Neural cell (in vitro differentiated cells): ENCODE results near the gene HPS4.

Experiments used
- EZH2 ChIP-seq: fragments of 200-600, 300-800 bp; shearing (Covaris generic), sonication (generic); IDR thresholded peaks from 2 replicates; pipeline ENCODE4 v1.6.1; 2014; ENCODE audit warnings: antibody characterized with exemption, low read length, borderline replicate concordance, mild to moderate bottlenecking; ENCODE audit not compliant: insufficient read depth, poor library complexity, severe bottlenecking
- MXI1 ChIP-seq: fragments of 450-650 bp; conservative IDR thresholded peaks from 2 replicates; pipeline ENCODE4 v1.6.1; 2014; ENCODE audit warnings: antibody characterized with exemption, mild to moderate bottlenecking; ENCODE audit not compliant: poor library complexity, severe bottlenecking
- TF ChIP-seq, protein P1 (sequence below): fragments of 450-650 bp; IDR thresholded peaks from 2 replicates; pipeline ENCODE4 v1.5.1; 2014; ENCODE audit warnings: antibody characterized with exemption, mild to moderate bottlenecking, moderate library complexity; ENCODE audit not compliant: poor library complexity, severe bottlenecking

GRCh38 chr22:26479043-26479791 is 4.4 kb downstream of the HPS4 start:
- TF ChIP-seq, protein P1, sequence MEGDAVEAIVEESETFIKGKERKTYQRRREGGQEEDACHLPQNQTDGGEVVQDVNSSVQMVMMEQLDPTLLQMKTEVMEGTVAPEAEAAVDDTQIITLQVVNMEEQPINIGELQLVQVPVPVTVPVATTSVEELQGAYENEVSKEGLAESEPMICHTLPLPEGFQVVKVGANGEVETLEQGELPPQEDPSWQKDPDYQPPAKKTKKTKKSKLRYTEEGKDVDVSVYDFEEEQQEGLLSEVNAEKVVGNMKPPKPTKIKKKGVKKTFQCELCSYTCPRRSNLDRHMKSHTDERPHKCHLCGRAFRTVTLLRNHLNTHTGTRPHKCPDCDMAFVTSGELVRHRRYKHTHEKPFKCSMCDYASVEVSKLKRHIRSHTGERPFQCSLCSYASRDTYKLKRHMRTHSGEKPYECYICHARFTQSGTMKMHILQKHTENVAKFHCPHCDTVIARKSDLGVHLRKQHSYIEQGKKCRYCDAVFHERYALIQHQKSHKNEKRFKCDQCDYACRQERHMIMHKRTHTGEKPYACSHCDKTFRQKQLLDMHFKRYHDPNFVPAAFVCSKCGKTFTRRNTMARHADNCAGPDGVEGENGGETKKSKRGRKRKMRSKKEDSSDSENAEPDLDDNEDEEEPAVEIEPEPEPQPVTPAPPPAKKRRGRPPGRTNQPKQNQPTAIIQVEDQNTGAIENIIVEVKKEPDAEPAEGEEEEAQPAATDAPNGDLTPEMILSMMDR, result no peak
- TF ChIP-seq MXI1 (no peak), EZH2 (no peak)
